Mammary epithelial cell (primary cell): ENCODE results near the gene PJVK.

Source experiments
- CTCF ChIP-seq, 2 donors: IDR thresholded peaks in 1 of 2; conservative IDR thresholded peaks in 1 of 2; 2 replicates each; pipeline ENCODE4 v1.5.1; 2011 to 2012; ENCODE audit warnings: inconsistent platforms in 2 of 2, low read length in 2 of 2, mild to moderate bottlenecking in 2 of 2, control low read depth in 1 of 2, low read depth in 1 of 2; ENCODE audit not compliant: insufficient read depth in 1 of 2; ENCODE audit errors: extremely low read depth in 1 of 2
- EZH2 ChIP-seq: IDR thresholded peaks from 2 replicates; pipeline ENCODE4 v1.6.1; 2012; ENCODE audit warnings: low read length, inconsistent platforms, borderline replicate concordance

DNA sequence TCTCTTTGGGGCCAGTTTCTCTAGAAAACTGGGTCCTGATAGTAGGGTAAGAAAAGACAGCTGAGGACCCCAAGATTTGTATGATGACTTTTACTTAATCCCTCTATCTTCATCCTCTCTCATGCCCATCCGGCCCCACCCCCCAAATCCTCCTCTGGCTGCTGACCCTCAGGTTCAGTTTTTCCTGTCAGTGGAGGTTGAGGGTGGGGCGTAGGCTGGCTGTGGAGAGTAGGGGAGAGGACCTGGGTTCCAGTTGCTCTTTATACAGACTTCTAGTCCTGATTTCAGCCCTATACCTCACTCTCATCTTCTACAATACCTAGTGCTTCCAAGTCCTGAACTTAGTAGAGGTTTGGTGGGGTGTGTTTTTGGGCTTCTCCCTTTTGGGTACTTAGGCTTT is 57.5 kb downstream of the PJVK start:
- TF ChIP-seq CTCF (conservative IDR thresholded peaks at IDR 0.05 in 1 of 2, IDR thresholded peaks at IDR 0.05 in 1 of 2; ENCODE audit: extremely low read depth in 1 of 2, insufficient read depth in 1 of 2, low read depth in 1 of 2, low read length in 2 of 2): no peak
- TF ChIP-seq EZH2: no peak
